GM12878 (cell line): Measurements from ENCODE around the gene ABL1. TPM values are rescaled to one million over a fixed set of nuclear protein-coding genes. Genes with fewer than 3 reads are reported as not detected.

Experiments
- ATAC-seq: fragments of 200-7000 bp; cut with Tn5 transposase; 3 replicates; pipeline ENCODE4 v1.9.1; 2020; ENCODE audit warnings: mild to moderate bottlenecking, moderate library complexity
- BruUV-seq: library from RNA; stranded (reverse); fragments of 400-500 nt; replicated peaks from 2 replicates; lab custom pipeline; 2021; lab: Mats Ljungman, UMichigan
- CTCF ChIA-PET: fragments of 300-600 bp; sonication (Branson Sonifier 250); formaldehyde crosslinking; extraction: SDS; loops from one replicate; lab custom pipeline; 2021; ENCODE audit warnings: inconsistent platforms; lab: Yijun Ruan, JAX
- POLR2A ChIA-PET: fragments of 350-600 bp; formaldehyde crosslinking; extraction: SDS; loops from one replicate; lab custom pipeline; 2021; ENCODE audit warnings: inconsistent platforms; lab: Charles Lee
- RAD21 ChIA-PET: fragments of 300-600 bp; sonication (Branson Sonifier 250); formaldehyde crosslinking; loops from one replicate; lab custom pipeline; 2023; ENCODE audit warnings: antibody characterized with exemption; ENCODE audit not compliant: unreplicated experiment; lab: Charles Lee
- SMC1A ChIA-PET: fragments of 300-600 bp; sonication (Branson Sonifier 250); formaldehyde crosslinking; loops from one replicate; lab custom pipeline; 2023; ENCODE audit not compliant: unreplicated experiment, uncharacterized antibody; lab: Charles Lee
- DNase-seq: peaks from one replicate; pipeline ENCODE4 v3.0.0-alpha.2; 2011; ENCODE audit warnings: low read depth, low spot score
- FAIRE-seq: peaks from 3 replicates; lab custom pipeline; 2011; peaks lifted over from hg19 to GRCh38; lab: Jason Lieb, UNC
- H2AFZ ChIP-seq: 2 replicates; pipeline ENCODE4 v1.6.0; 2011; ENCODE audit warnings: low read depth, low read length, control low read depth; ENCODE audit not compliant: control insufficient read depth
- H3K27ac ChIP-seq: 2 replicates; pipeline ENCODE4 v1.5.1; 2011; ENCODE audit warnings: control low read depth; ENCODE audit not compliant: control insufficient read depth, insufficient read depth
- H3K27me3 ChIP-seq, 2 experiments: replicated peaks in 1 of 2; 2 replicates each; pipeline versions ENCODE4 v1.6.0 to v1.6.1; 2011; ENCODE audit warnings: low read length in 1 of 2; ENCODE audit not compliant: control insufficient read depth in 2 of 2, insufficient read depth in 2 of 2
- H3K36me3 ChIP-seq, 2 experiments: 2 replicates each; pipeline ENCODE4 v1.5.1; 2011; ENCODE audit warnings: low read length in 1 of 2; ENCODE audit not compliant: control insufficient read depth in 2 of 2, insufficient read depth in 2 of 2
- H3K4me1 ChIP-seq: 2 replicates; pipeline ENCODE4 v1.6.1; 2011; ENCODE audit warnings: mild to moderate bottlenecking, low read length, moderate library complexity, mixed read lengths; ENCODE audit not compliant: control insufficient read depth, insufficient read depth
- H3K4me2 ChIP-seq: 2 replicates; pipeline ENCODE4 v1.6.0; 2011; ENCODE audit warnings: control low read depth; ENCODE audit not compliant: control insufficient read depth, insufficient read depth
- H3K4me3 ChIP-seq: fragments of 200-600 bp; sonication (generic); 2 replicates; pipeline ENCODE4 v1.5.1; 2016
- H3K79me2 ChIP-seq: 2 replicates; pipeline ENCODE4 v1.6.0; 2011; ENCODE audit warnings: low read length; ENCODE audit not compliant: control insufficient read depth, insufficient read depth
- H3K9ac ChIP-seq: 2 replicates; pipeline ENCODE4 v1.8.0; 2011; ENCODE audit warnings: low read length, control low read depth, mixed read lengths; ENCODE audit not compliant: control insufficient read depth, insufficient read depth
- H3K9me3 ChIP-seq: replicated peaks from 3 replicates; pipeline ENCODE4 v1.5.1; 2011; ENCODE audit warnings: mild to moderate bottlenecking, low read length; ENCODE audit not compliant: control insufficient read depth, insufficient read depth
- H4K20me1 ChIP-seq: 2 replicates; pipeline ENCODE4 v1.6.0; 2011; ENCODE audit not compliant: control insufficient read depth, insufficient read depth
- CREB1 ChIP-seq: IDR thresholded peaks from 2 replicates; pipeline ENCODE4 v1.6.1; 2012; ENCODE audit warnings: low read depth, mild to moderate bottlenecking, inconsistent platforms
- HCFC1 ChIP-seq: fragments of 150-350 bp; IDR thresholded peaks from 2 replicates; pipeline ENCODE4 v1.6.1; 2014; ENCODE audit warnings: low read length
- SKIL ChIP-seq: fragments of 450-650 bp; IDR thresholded peaks from 2 replicates; pipeline ENCODE4 v1.6.1; 2017; ENCODE audit warnings: mild to moderate bottlenecking, low read depth, inconsistent platforms; ENCODE audit not compliant: poor library complexity, severe bottlenecking
- TCF3 ChIP-seq: IDR thresholded peaks from 2 replicates; pipeline ENCODE4 v1.6.1; 2012; ENCODE audit warnings: low read depth, mild to moderate bottlenecking, low read length, borderline replicate concordance; ENCODE audit not compliant: insufficient read depth
- ZBTB33 ChIP-seq: fragments of 450-650 bp; IDR thresholded peaks from 2 replicates; pipeline ENCODE4 v1.6.1; 2017; ENCODE audit warnings: mild to moderate bottlenecking
- ZBTB4 ChIP-seq: fragments of 450-650 bp; formaldehyde crosslinking; IDR thresholded peaks from 2 replicates; pipeline ENCODE4 v1.4.0; 2022; ENCODE audit warnings: mild to moderate bottlenecking, moderate library complexity
- WGBS: methylation state at CpG from one replicate; pipeline ENCODE4 v1.1.6; 2016; ENCODE audit warnings: low lambda C conversion rate; ENCODE audit not compliant: insufficient replicate concordance, insufficient coverage; ENCODE audit errors: missing lambda C conversion rate; 5-methylcytosine and 5-hydroxymethylcytosine counted together
- in situ Hi-C: fragments of 300-500 bp; cut with MboI; formaldehyde crosslinking; loops from 9 replicates; pipeline ENCODE4 v1.14.3; 2018; ENCODE audit warnings: mixed read lengths
- intact Hi-C: fragments of 100-400 bp; cut with micrococcal nuclease; formaldehyde crosslinking; loops from one replicate; pipeline ENCODE4 v1.14.2; 2022; ENCODE audit not compliant: unreplicated experiment
- polyA plus RNA-seq, 11 experiments: library from polyadenylated mRNA; depleted of rRNA in 4 of 11; unstranded in 6 of 11; stranded (reverse) in 5 of 11; fragments of >200 nt; fragmentation: Nextera tagmentation in 4 of 11; fragmentation: Illumina TruSeq in 1 of 11; extraction: Ambion mirVana in 4 of 11; extraction: Trizol in 1 of 11; gene quantifications; 1 replicate in 1 of 11; 2 replicates in 10 of 11; pipeline versions ENCODE4 v1.2.1 to v1.2.3, GENCODE V29; 2011 to 2016; ENCODE audit warnings: inconsistent platforms in 2 of 11, missing spikeins in 2 of 11, low read depth in 1 of 11
- total RNA-seq, 4 experiments: library from RNA; depleted of rRNA in 3 of 4; stranded (reverse); fragments of >200 nt in 3 of 4; fragmentation: Illumina TruSeq in 1 of 4; extraction: Trizol in 1 of 4; gene quantifications; 2 replicates each; pipeline versions ENCODE4 v1.2.1 to v1.2.3, GENCODE V29; 2013 to 2021

ABL1 gene
- total and polyA plus RNA-seq, 10 of the 15 experiments (the other 5 are each of a cell fraction or from before 2014, with no cell fraction given), result 0.79 to 51.5 (median 16.3) TPM

- Histone ChIP-seq H2AFZ (no peak overlapping the region), H3K36me3 (no peaks in the 10 kb centered on the region; a peak in 1 of 4 replicates), H3K4me1 (no peaks in the 10 kb centered on the region; the same call in 1 of the 2 replicates), H4K20me1 (no peaks in the 10 kb centered on the region), H3K9me3 (no peaks in the 10 kb centered on the region), H3K9ac (no peak overlapping the region), H3K4me3 (no peak overlapping the region), H3K27ac (no peak overlapping the region), H3K27me3 (no peaks in the 10 kb centered on the region), H3K79me2 (peaks cover 35% of the 10 kb centered on the region), H3K4me2 (no peak overlapping the region)
- FAIRE-seq (no peak), DNase-seq (no peak), ATAC-seq (0 out of 3 replicates have a peak, but pooled peaks have one; percentile 24)
- no TSS peak for BruUV-seq
- intact Hi-C loops (no loop called here), in situ Hi-C loops (no loop called here)
- WGBS, result 98% methylated on average over 4 of the region's 4 CpGs
- CTCF ChIA-PET, result interaction anchor here (1.1 to 1.3 kb wide), 2 partner anchors 24 to 26 kb away, joined by 3 to 4 read pairs; no protein-coding TSS in a partner anchor
- SMC1A ChIA-PET, result interaction anchor here (1.0 to 3.6 kb wide), 4 partner anchors 27 to 75 kb away, joined by 3 to 14 read pairs (median 4); no protein-coding TSS in a partner anchor
- POLR2A ChIA-PET, result no interaction called here
- RAD21 ChIA-PET, result no interaction called here
- TF ChIP-seq HCFC1, result no peak
- no peak for TF ChIP-seq ZBTB33
- no peak for TF ChIP-seq ZBTB4 (CRISPR knock-in tag)
- no peak for TF ChIP-seq SKIL
- no peak for TF ChIP-seq CREB1
- TF ChIP-seq TCF3, result no peak
Observed at GRCh38 chr9:130842545-130842944, 7.5 kb downstream of the ABL1 start.
